ENCODE data around the gene CHI3L1. TPM values are rescaled to one million over a fixed set of nuclear protein-coding genes. Genes with fewer than 3 reads are reported as not detected.
A peak's percentile ranks its signal among the peaks of the same experiment; 100 is the strongest.

The CHI3L1 gene
- total and polyA plus RNA-seq, 10 of the 15 experiments (the other 5 are each of a cell fraction or from before 2014, with no cell fraction given) = 0.10 to 1.7 (median 0.39) TPM

GRCh38 chr1:203151362-203152157 lies 34.9 kb downstream of the CHI3L1 start:
- H3K4me2 ChIP-seq (ENCODE audit: control insufficient read depth, insufficient read depth) = no peak overlapping the region
- no peaks in the 10 kb centered on the region for H3K9me3 ChIP-seq (replicated peaks; ENCODE audit: control insufficient read depth, insufficient read depth, low read length)
- TF ChIP-seq CBX5 (IDR thresholded peaks at IDR 0.05; ENCODE audit: low read depth) (no peak), ZNF24 (IDR thresholded peaks at IDR 0.05) (peak; percentile 86)
- no TSS peak for BruUV-seq (replicated peaks)
- WGBS (ENCODE audit: insufficient coverage, insufficient replicate concordance, low lambda C conversion rate, missing lambda C conversion rate) = 8% methylated on average over 9 of the region's 9 CpGs
- no peaks in the 10 kb centered on the region for H3K4me1 ChIP-seq (ENCODE audit: control insufficient read depth, insufficient read depth, low read length)
- CTCF ChIA-PET = interaction anchor here (1.0 to 1.4 kb wide), 2 partner anchors 65 to 112 kb away, joined by 3 to 4 read pairs; no protein-coding TSS in a partner anchor
- no peak overlapping the region for H2AFZ ChIP-seq (ENCODE audit: control insufficient read depth, low read depth, low read length)
- SMC1A ChIA-PET (ENCODE audit: uncharacterized antibody, unreplicated experiment) = interaction anchor here (1.1 kb wide), 1 partner anchor 65 kb away, joined by 4 read pairs; no protein-coding TSS in a partner anchor
- H4K20me1 ChIP-seq (ENCODE audit: control insufficient read depth, insufficient read depth) = no peaks in the 10 kb centered on the region
- FAIRE-seq (no peak), ATAC-seq (no peak), DNase-seq (ENCODE audit: low read depth, low spot score) (no peak)
- in situ Hi-C loops (cut with MboI) (no loop called here), intact Hi-C loops (cut with micrococcal nuclease; ENCODE audit: unreplicated experiment) (no loop called here)
- H3K4me3 ChIP-seq = no peak overlapping the region
- H3K79me2 ChIP-seq (ENCODE audit: control insufficient read depth, insufficient read depth, low read length) = no peaks in the 10 kb centered on the region
- RAD21 ChIA-PET (ENCODE audit: unreplicated experiment) = no interaction called here
- no peaks in the 10 kb centered on the region for H3K36me3 ChIP-seq (ENCODE audit: control insufficient read depth in 2 of 2, insufficient read depth in 2 of 2, low read length in 1 of 2)
- peaks cover 0 to 3% of the 10 kb centered on the region in 2 experiments; a peak in 2 of 4 replicates for H3K27me3 ChIP-seq (replicated peaks in 1 of 2; ENCODE audit: control insufficient read depth in 2 of 2, insufficient read depth in 2 of 2, low read length in 1 of 2)
- POLR2A ChIA-PET = no interaction called here
- no peak overlapping the region for H3K9ac ChIP-seq (ENCODE audit: control insufficient read depth, insufficient read depth, low read length)
- no peak overlapping the region for H3K27ac ChIP-seq (ENCODE audit: control insufficient read depth, insufficient read depth)

- Histone ChIP-seq H4K20me1 (ENCODE audit: control insufficient read depth, insufficient read depth) (no peaks in the 10 kb centered on the region), H3K27ac (ENCODE audit: control insufficient read depth, insufficient read depth) (no peak overlapping the region), H3K9me3 (replicated peaks; ENCODE audit: control insufficient read depth, insufficient read depth, low read length) (no peaks in the 10 kb centered on the region), H3K27me3 (replicated peaks in 1 of 2; ENCODE audit: control insufficient read depth in 2 of 2, insufficient read depth in 2 of 2, low read length in 1 of 2) (peaks cover 0 to 4% of the 10 kb centered on the region in 2 experiments; a peak in 3 of 4 replicates), H2AFZ (ENCODE audit: control insufficient read depth, low read depth, low read length) (no peak overlapping the region), H3K36me3 (ENCODE audit: control insufficient read depth in 2 of 2, insufficient read depth in 2 of 2, low read length in 1 of 2) (no peaks in the 10 kb centered on the region), H3K9ac (ENCODE audit: control insufficient read depth, insufficient read depth, low read length) (no peak overlapping the region), H3K79me2 (ENCODE audit: control insufficient read depth, insufficient read depth, low read length) (no peaks in the 10 kb centered on the region), H3K4me3 (no peak overlapping the region), H3K4me1 (ENCODE audit: control insufficient read depth, insufficient read depth, low read length) (no peaks in the 10 kb centered on the region), H3K4me2 (ENCODE audit: control insufficient read depth, insufficient read depth) (no peak overlapping the region)
- ChIA-PET SMC1A (ENCODE audit: uncharacterized antibody, unreplicated experiment) (interaction anchor here (0.7 to 1.1 kb wide), 2 partner anchors 33 to 65 kb away, joined by 4 read pairs; no protein-coding TSS in a partner anchor), CTCF (interaction anchor here (1.0 to 1.4 kb wide), 3 partner anchors 66 to 118 kb away, joined by 3 to 4 read pairs (median 3); no protein-coding TSS in a partner anchor), RAD21 (ENCODE audit: unreplicated experiment) (no interaction called here), POLR2A (no interaction called here)
- no TSS peak for BruUV-seq (replicated peaks)
- DNase-seq (ENCODE audit: low read depth, low spot score) (no peak), ATAC-seq (no peak), FAIRE-seq (no peak)
- in situ Hi-C loops (cut with MboI) = no loop called here
- intact Hi-C loops (cut with micrococcal nuclease; ENCODE audit: unreplicated experiment) = no loop called here
- 11% methylated on average over 9 of the region's 9 CpGs for WGBS (ENCODE audit: insufficient coverage, insufficient replicate concordance, low lambda C conversion rate, missing lambda C conversion rate)
- TF ChIP-seq RBBP5 (conservative IDR thresholded peaks at IDR 0.05) (no peak), KAT2A (conservative IDR thresholded peaks at IDR 0.05; ENCODE audit: control insufficient read depth, low read depth, low read length) (no peak), REST (IDR thresholded peaks at IDR 0.05; ENCODE audit: low read depth, low read length) (no peak), TCF7 (IDR thresholded peaks at IDR 0.05; ENCODE audit: borderline replicate concordance) (no peak)
- TF ChIP-seq, protein P1, sequence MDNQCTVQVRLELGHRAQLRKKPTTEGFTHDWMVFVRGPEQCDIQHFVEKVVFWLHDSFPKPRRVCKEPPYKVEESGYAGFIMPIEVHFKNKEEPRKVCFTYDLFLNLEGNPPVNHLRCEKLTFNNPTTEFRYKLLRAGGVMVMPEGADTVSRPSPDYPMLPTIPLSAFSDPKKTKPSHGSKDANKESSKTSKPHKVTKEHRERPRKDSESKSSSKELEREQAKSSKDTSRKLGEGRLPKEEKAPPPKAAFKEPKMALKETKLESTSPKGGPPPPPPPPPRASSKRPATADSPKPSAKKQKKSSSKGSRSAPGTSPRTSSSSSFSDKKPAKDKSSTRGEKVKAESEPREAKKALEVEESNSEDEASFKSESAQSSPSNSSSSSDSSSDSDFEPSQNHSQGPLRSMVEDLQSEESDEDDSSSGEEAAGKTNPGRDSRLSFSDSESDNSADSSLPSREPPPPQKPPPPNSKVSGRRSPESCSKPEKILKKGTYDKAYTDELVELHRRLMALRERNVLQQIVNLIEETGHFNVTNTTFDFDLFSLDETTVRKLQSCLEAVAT (IDR thresholded peaks at IDR 0.05) = no peak
These were observed 35.8 kb downstream of the CHI3L1 start for GRCh38 chr1:203150511-203151297.

Data from GM12878 (cell line).